ENCODE data around the gene HPSE2. TPM values are rescaled to one million over a fixed set of nuclear protein-coding genes. Genes with fewer than 3 reads are reported as not detected.
"Not testable (repeated sequence)": the region's sequence is repeated elsewhere in the genome, so short reads cannot be mapped to it uniquely, and the experiment has no call there.

HPSE2 gene
- total RNA-seq, 2 experiments from 2014 or later, result not detected

DNA sequence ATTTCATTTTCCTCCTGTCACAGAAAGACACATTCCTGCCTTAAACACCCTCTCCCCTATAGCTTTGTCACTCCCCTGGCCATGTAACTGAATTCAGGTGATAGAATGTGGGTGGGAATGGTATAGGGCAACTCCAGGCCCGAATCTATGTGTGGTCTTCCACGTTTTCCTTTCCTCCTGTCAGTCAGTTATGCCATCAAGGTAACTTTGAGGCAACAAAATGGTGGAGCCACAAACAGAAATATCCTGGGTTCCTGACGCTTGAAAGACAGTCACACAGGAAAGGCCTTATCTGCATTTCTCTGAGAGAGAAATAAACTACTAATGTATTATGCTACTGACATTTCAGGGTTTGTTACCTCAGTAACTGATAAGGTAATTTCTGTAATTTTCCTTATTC lies 326.8 kb downstream of the HPSE2 start:
- CTCF ChIA-PET, result no interaction called here
- H3K36me3 Mint-ChIP-seq (ENCODE audit: low read depth), result no peaks in the 10 kb centered on the region
- no peaks in the 10 kb centered on the region for H3K9me3 Mint-ChIP-seq (ENCODE audit: insufficient read depth)
- DNase-seq, result no peak
- POLR2A ChIA-PET, result no interaction called here
- ATAC-seq, result no peak
- H3K4me3 Mint-ChIP-seq, result no peak overlapping the region
- H3K27me3 Mint-ChIP-seq (ENCODE audit: low read depth), result no peaks in the 10 kb centered on the region
- no peaks in the 10 kb centered on the region for H3K4me1 Mint-ChIP-seq (ENCODE audit: low read depth)
- H3K27ac Mint-ChIP-seq, result no peak overlapping the region

DNA sequence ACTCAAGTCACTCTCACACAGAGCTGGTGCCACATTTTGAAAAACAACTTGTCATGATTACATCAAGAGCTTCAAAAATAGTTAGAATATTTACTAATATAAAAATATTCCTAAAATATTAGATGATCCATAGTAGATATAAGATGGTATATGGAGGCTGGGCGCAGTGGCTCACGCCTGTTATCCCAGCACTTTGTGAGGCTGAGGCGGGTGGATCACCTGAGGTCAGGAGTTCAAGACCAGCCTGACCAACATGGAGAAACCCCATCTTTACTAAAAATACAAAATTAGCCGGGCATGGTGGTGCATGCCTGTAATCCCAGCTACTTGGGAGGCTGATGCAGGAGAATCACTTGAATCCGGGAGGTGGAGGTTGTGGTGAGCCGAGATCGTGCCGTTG lies 327.4 kb downstream of the HPSE2 start:
- POLR2A ChIA-PET; ATAC-seq; CTCF ChIA-PET; H3K27me3 Mint-ChIP-seq (ENCODE audit: low read depth); H3K4me3 Mint-ChIP-seq; H3K27ac Mint-ChIP-seq; H3K4me1 Mint-ChIP-seq (ENCODE audit: low read depth); DNase-seq; H3K9me3 Mint-ChIP-seq (ENCODE audit: insufficient read depth); H3K36me3 Mint-ChIP-seq (ENCODE audit: low read depth): not testable (repeated sequence)

DNA sequence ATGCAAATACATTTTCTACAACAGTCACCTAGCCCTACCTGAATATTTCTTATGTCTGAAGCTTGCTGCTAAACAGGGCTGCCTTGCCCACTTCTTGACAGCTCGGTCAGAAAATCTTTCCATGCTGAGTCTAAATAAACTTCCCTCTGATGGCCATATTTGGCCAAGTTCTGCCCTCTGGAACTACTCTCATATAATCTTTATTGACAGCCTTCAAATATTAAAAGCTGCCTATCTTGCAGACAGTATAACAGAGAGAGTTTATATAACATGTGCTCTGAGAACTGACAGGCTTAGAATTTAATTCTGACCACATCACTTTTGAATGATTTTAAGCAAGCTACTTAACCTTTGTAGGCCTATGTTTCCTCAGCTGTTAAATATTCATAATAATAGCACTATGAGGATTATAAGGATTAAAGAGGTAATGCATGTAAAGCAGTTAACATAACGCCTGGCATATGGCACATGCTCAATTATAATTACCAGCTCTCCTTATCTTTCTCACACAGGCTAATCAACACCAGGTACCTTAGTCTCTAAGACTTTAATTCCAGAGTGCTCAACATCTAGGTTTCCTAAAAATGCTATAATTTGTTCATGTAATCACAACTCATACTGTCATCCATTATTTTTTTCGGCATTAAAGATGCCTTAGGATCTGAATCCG lies 334.1 kb downstream of the HPSE2 start:
- ATAC-seq (no peak), DNase-seq (no peak)
- H3K9me3 Mint-ChIP-seq (ENCODE audit: insufficient read depth), result no peaks in the 10 kb centered on the region
- no peak overlapping the region for H3K4me3 Mint-ChIP-seq
- H3K36me3 Mint-ChIP-seq (ENCODE audit: low read depth), result no peaks in the 10 kb centered on the region
- ChIA-PET CTCF (no interaction called here), POLR2A (no interaction called here)
- H3K27me3 Mint-ChIP-seq (ENCODE audit: low read depth), result no peaks in the 10 kb centered on the region
- H3K27ac Mint-ChIP-seq, result no peak overlapping the region
- H3K4me1 Mint-ChIP-seq (ENCODE audit: low read depth), result no peaks in the 10 kb centered on the region

DNA sequence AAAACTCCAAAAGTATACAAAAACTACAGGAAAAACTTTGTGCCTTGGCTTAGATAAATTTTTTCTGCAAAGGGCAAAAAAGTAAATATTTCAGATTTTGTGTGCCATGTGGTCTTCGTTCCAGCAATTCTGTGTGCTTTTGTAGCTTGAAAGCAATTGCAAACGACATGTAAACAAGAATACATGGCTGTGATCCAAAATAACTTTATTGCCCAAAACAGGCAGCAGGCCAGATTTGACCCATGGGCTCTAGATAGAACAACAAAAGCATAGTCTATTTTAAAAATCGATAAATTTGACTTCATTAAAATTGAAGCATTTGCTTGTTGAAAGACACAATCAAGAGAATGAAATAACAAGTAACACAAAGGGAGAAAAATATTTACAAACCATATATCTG lies 336.6 kb downstream of the HPSE2 start:
- DNase-seq (no peak), ATAC-seq (no peak)
- ChIA-PET POLR2A (no interaction called here), CTCF (no interaction called here)
- Mint-ChIP-seq H3K27me3 (ENCODE audit: low read depth) (no peaks in the 10 kb centered on the region), H3K9me3 (ENCODE audit: insufficient read depth) (no peaks in the 10 kb centered on the region), H3K36me3 (ENCODE audit: low read depth) (no peaks in the 10 kb centered on the region), H3K4me1 (ENCODE audit: low read depth) (no peaks in the 10 kb centered on the region), H3K27ac (no peak overlapping the region), H3K4me3 (no peak overlapping the region)

DNA sequence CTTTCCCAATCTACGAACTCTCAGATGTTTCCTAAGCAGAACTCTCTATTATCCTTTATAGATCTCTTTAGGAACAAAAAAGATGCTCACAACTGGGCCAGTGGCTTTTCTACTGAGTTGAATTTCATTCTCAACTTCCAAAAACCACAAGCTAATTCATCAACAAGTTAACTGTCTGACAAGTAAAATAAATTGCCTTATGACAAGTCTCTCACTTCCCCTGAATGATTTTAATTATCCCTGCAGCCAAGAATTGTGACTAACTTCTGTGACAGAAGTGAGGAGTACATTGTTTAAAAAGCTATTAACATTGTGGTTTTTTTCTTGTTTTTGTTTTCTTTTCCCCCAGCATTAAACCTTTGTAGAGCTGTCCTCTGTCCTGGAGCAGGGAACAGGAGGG lies 343.1 kb downstream of the HPSE2 start:
- Mint-ChIP-seq H3K4me3 (no peak overlapping the region), H3K27me3 (ENCODE audit: low read depth) (no peaks in the 10 kb centered on the region), H3K4me1 (ENCODE audit: low read depth) (no peaks in the 10 kb centered on the region), H3K27ac (no peak overlapping the region), H3K9me3 (ENCODE audit: insufficient read depth) (no peaks in the 10 kb centered on the region), H3K36me3 (ENCODE audit: low read depth) (no peaks in the 10 kb centered on the region)
- ChIA-PET POLR2A (no interaction called here), CTCF (no interaction called here)
- ATAC-seq, result no peak
- DNase-seq, result no peak

DNA sequence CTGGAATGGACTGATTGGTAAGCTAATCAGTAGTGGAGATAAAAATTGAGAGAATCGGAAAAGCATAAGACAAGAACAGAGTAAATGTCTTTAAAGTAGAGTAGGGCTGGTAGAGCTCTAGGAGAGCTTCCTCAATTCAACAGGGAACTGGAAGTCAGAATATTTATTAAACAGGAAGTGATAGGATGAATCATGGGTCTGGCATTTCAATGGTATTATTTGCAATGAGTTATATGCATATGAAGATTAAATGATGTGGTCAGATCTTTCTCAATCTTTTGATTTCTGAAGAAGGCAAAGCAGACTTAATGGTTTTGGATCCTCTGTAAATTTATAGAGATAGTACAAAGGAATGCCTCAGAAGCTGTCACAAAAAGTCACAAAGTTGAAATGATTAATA lies 349.0 kb downstream of the HPSE2 start:
- Mint-ChIP-seq H3K9me3 (ENCODE audit: insufficient read depth) (no peaks in the 10 kb centered on the region), H3K27me3 (ENCODE audit: low read depth) (no peaks in the 10 kb centered on the region), H3K4me1 (ENCODE audit: low read depth) (no peaks in the 10 kb centered on the region), H3K27ac (no peak overlapping the region), H3K36me3 (ENCODE audit: low read depth) (no peaks in the 10 kb centered on the region), H3K4me3 (no peak overlapping the region)
- POLR2A ChIA-PET, result no interaction called here
- DNase-seq, result no peak
- no peak for ATAC-seq
- CTCF ChIA-PET, result no interaction called here

DNA sequence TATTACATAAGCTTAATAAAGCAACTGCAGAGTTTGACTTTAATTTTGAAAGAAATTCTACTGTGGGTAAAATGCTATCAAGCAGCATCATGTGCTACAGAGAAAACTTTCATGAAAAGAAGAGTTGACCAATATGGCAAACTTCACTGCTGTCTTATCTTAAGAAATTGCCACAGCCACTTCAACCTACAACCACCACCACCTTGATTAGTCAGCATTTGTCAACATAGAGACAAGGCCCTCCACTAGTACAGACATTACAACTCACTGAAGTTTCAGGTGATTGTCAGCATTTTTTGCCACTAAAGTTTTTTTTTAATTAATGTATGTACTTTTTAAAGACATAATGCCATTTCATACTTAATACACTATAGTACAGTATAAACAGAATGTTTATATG lies 350.3 kb downstream of the HPSE2 start:
- no peak overlapping the region for H3K4me3 Mint-ChIP-seq
- H3K27me3 Mint-ChIP-seq (ENCODE audit: low read depth), result no peaks in the 10 kb centered on the region
- no peak overlapping the region for H3K27ac Mint-ChIP-seq
- ChIA-PET POLR2A (no interaction called here), CTCF (no interaction called here)
- no peaks in the 10 kb centered on the region for H3K36me3 Mint-ChIP-seq (ENCODE audit: low read depth)
- H3K4me1 Mint-ChIP-seq (ENCODE audit: low read depth), result no peaks in the 10 kb centered on the region
- no peak for DNase-seq
- ATAC-seq, result no peak
- no peaks in the 10 kb centered on the region for H3K9me3 Mint-ChIP-seq (ENCODE audit: insufficient read depth)

DNA sequence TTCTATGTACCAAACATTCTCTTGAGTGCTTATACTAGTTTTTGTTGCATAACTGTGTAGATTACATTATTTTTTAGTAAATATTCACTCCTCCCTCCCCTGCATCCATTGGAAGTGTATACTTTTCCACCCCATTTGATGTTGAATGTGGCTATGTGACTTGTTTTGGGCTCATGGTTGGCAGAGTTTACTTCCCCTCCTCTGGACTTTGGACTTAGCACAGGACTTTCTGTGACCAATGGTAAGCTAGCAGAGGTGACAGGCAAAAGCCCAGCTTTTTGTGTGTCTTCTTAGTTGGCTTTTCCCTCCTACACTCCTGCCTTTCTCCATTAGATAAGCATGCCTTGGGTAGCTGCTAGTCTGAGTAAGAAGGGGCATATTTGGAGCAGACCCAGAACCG lies 353.9 kb downstream of the HPSE2 start:
- ChIA-PET POLR2A (no interaction called here), CTCF (no interaction called here)
- H3K9me3 Mint-ChIP-seq (ENCODE audit: insufficient read depth), result no peaks in the 10 kb centered on the region
- H3K27me3 Mint-ChIP-seq (ENCODE audit: low read depth), result no peaks in the 10 kb centered on the region
- DNase-seq, result no peak
- no peak overlapping the region for H3K27ac Mint-ChIP-seq
- H3K36me3 Mint-ChIP-seq (ENCODE audit: low read depth), result no peaks in the 10 kb centered on the region
- no peak overlapping the region for H3K4me3 Mint-ChIP-seq
- no peak for ATAC-seq
- no peaks in the 10 kb centered on the region for H3K4me1 Mint-ChIP-seq (ENCODE audit: low read depth)

DNA sequence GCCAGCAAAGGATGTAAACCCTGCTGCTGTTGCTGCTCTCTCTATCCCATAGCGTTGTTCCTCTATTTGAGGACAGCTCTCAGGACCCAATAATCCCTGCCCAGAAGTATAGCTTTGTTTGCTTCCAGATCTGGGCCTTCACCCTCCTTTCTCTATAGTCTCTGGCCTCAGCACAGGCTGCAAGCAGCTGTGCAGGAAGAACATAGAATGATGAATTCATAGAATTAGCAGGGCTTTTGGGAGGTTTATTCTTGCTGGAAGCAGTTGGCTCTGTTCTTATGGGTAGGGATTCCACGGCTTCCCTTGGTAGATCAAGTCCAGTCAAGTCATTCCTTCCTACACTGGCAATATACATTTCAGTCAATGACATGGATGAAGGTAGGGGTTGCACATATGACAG lies 354.7 kb downstream of the HPSE2 start:
- Mint-ChIP-seq H3K9me3 (ENCODE audit: insufficient read depth) (no peaks in the 10 kb centered on the region), H3K4me1 (ENCODE audit: low read depth) (no peaks in the 10 kb centered on the region), H3K27ac (no peak overlapping the region), H3K4me3 (no peak overlapping the region), H3K36me3 (ENCODE audit: low read depth) (no peaks in the 10 kb centered on the region), H3K27me3 (ENCODE audit: low read depth) (no peaks in the 10 kb centered on the region)
- DNase-seq, result no peak
- no peak for ATAC-seq
- CTCF ChIA-PET, result no interaction called here
- POLR2A ChIA-PET, result no interaction called here

DNA sequence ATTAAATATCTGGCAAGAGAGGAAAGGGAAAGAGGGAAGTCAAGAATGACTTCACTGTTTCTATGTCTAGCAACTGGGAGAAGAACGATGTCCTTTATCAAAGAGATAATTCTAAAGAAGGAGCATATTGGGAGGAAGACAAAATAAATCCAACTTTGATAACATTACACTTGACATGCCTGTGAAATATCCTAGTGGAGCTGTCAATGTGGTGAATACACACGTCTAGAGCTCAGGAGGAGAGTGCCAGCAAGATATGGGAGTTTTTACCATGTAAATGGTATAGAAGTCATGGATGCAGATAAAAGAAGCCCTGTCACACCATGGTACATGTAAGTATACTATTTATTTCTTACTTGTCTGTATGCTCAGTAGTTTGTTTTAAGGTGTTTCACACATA lies 356.7 kb downstream of the HPSE2 start:
- Mint-ChIP-seq H3K4me1 (ENCODE audit: low read depth) (no peaks in the 10 kb centered on the region), H3K9me3 (ENCODE audit: insufficient read depth) (no peaks in the 10 kb centered on the region), H3K36me3 (ENCODE audit: low read depth) (no peaks in the 10 kb centered on the region), H3K27ac (no peak overlapping the region), H3K4me3 (no peak overlapping the region), H3K27me3 (ENCODE audit: low read depth) (no peaks in the 10 kb centered on the region)
- POLR2A ChIA-PET, result no interaction called here
- ATAC-seq (no peak), DNase-seq (no peak)
- CTCF ChIA-PET, result no interaction called here

DNA sequence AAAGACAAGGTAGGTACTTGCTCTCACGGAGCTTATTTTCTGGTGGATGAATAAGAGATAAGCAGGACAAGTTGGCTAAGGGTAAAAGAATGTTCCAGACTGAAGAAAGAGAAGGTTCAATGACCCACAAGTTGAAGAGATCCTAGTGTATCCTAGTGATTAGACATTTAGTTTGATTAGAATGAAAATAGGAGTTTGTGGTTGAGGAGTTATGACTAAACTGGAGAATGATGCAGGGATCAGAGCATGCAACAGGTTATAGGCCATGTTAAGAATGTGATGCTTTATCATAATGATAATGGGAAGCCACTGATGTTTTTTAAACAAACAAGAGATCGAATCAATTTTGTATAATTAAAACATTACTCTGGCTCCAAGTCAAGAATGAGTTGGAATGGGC lies 357.2 kb downstream of the HPSE2 start:
- no peak overlapping the region for H3K27ac Mint-ChIP-seq
- H3K4me3 Mint-ChIP-seq, result no peak overlapping the region
- ChIA-PET POLR2A (no interaction called here), CTCF (no interaction called here)
- H3K36me3 Mint-ChIP-seq (ENCODE audit: low read depth), result no peaks in the 10 kb centered on the region
- ATAC-seq (no peak), DNase-seq (no peak)
- H3K9me3 Mint-ChIP-seq (ENCODE audit: insufficient read depth), result no peaks in the 10 kb centered on the region
- H3K4me1 Mint-ChIP-seq (ENCODE audit: low read depth), result no peaks in the 10 kb centered on the region
- no peaks in the 10 kb centered on the region for H3K27me3 Mint-ChIP-seq (ENCODE audit: low read depth)

DNA sequence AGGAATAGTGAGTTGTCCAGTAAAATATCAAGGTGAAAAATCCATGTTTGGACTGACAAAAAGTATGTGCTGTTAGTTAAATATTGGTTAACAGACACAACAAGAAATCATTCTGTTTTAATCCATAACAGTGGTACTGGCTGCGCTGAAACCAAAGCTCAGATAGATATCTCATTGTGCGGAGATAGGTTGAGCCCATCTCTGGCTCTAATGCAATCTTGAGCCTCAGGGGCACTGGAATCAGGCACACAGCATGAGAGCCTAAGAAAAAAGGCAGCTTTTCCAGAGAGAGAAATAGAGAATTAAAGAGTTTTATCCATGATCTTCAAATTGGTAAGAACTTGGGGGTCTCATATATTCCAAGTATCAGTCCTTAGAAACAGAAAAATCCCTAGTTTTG lies 373.7 kb downstream of the HPSE2 start:
- ATAC-seq (no peak), DNase-seq (no peak)
- no peak overlapping the region for H3K27ac Mint-ChIP-seq
- H3K9me3 Mint-ChIP-seq (ENCODE audit: insufficient read depth), result no peaks in the 10 kb centered on the region
- no peaks in the 10 kb centered on the region for H3K4me1 Mint-ChIP-seq (ENCODE audit: low read depth)
- CTCF ChIA-PET, result no interaction called here
- no peaks in the 10 kb centered on the region for H3K27me3 Mint-ChIP-seq (ENCODE audit: low read depth)
- POLR2A ChIA-PET, result no interaction called here
- H3K4me3 Mint-ChIP-seq, result no peak overlapping the region
- no peaks in the 10 kb centered on the region for H3K36me3 Mint-ChIP-seq (ENCODE audit: low read depth)

DNA sequence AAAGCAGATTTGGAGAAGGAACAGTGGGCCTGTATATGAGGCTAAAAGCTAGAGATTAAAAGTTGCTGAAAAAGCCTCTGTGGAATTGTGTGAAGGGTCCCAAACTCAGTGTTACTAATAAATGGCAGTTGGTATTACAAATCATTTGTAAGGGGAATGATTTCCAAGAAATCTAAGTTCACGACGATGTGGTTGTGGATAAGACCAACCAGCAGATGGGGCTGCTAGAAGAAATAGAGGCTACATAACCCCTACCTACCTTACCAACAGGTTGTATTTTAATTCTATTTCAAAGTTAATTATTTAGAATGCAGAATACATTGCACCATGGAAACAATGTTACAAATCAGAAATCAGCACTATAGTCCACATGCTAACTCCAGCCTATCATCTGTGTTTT lies 377.1 kb downstream of the HPSE2 start:
- DNase-seq (no peak), ATAC-seq (no peak)
- no peaks in the 10 kb centered on the region for H3K36me3 Mint-ChIP-seq (ENCODE audit: low read depth)
- H3K4me1 Mint-ChIP-seq (ENCODE audit: low read depth), result no peaks in the 10 kb centered on the region
- no peak overlapping the region for H3K4me3 Mint-ChIP-seq
- no peaks in the 10 kb centered on the region for H3K9me3 Mint-ChIP-seq (ENCODE audit: insufficient read depth)
- H3K27ac Mint-ChIP-seq, result no peak overlapping the region
- ChIA-PET POLR2A (no interaction called here), CTCF (no interaction called here)
- H3K27me3 Mint-ChIP-seq (ENCODE audit: low read depth), result no peaks in the 10 kb centered on the region

All from activated CD8-positive, alpha-beta T cell treated with anti-CD3 and anti-CD28 coated beads, Interleukin-2, amount 10 ng/mL, durations not matched to agents 7 days and 5 days (primary cell).